WTC11 (cell line): ENCODE results near the gene PPP4R4. TPM values are rescaled to one million over a fixed set of nuclear protein-coding genes. Genes with fewer than 3 reads are reported as not detected.

Experiments
- ATAC-seq: fragments of 200-7000 bp; cut with Tn5 transposase; 2 replicates; pipeline ENCODE4 v1.10.0; 2021; ENCODE audit warnings: mild to moderate bottlenecking, moderate library complexity
- CTCF ChIA-PET: fragments of 300-600 bp; sonication (Branson Sonifier 250); formaldehyde crosslinking; loops from one replicate; lab custom pipeline; 2021; ENCODE audit warnings: antibody characterized with exemption; lab: Charles Lee
- POLR2A ChIA-PET: fragments of 350-600 bp; sonication (Branson Sonifier 250); formaldehyde crosslinking; loops from one replicate; lab custom pipeline; 2021; ENCODE audit warnings: antibody characterized with exemption; lab: Charles Lee
- DNase-seq: peaks from one replicate; pipeline ENCODE4 v3.0.0; 2021; ENCODE audit warnings: low spot score
- H3K27ac Mint-ChIP-seq: 2 replicates; pipeline ENCODE4 v1.8.0; 2021; ENCODE audit warnings: mixed read lengths
- H3K27me3 Mint-ChIP-seq: 2 replicates; pipeline ENCODE4 v1.8.0; 2021; ENCODE audit warnings: low read depth, mild to moderate bottlenecking, moderate library complexity, mixed read lengths
- H3K36me3 Mint-ChIP-seq: 2 replicates; pipeline ENCODE4 v1.8.0; 2021; ENCODE audit warnings: mixed read lengths
- H3K4me1 Mint-ChIP-seq: 2 replicates; pipeline ENCODE4 v1.8.0; 2022; ENCODE audit warnings: mixed read lengths
- H3K4me3 Mint-ChIP-seq: 2 replicates; pipeline ENCODE4 v1.8.0; 2021; ENCODE audit warnings: mild to moderate bottlenecking, moderate library complexity, mixed read lengths
- H3K9me3 Mint-ChIP-seq: 2 replicates; pipeline ENCODE4 v1.8.0; 2021; ENCODE audit warnings: mixed read lengths
- CREM ChIP-seq: sonication (generic); formaldehyde crosslinking; IDR thresholded peaks from 2 replicates; pipeline ENCODE4 v1.8.1; 2022; ENCODE audit warnings: mild to moderate bottlenecking, missing genetic modification reagents, moderate library complexity
- FOXJ3 ChIP-seq: sonication (generic); formaldehyde crosslinking; IDR thresholded peaks from 2 replicates; pipeline ENCODE4 v1.9.0; 2021; ENCODE audit warnings: missing genetic modification reagents, mild to moderate bottlenecking, borderline replicate concordance
- FOXK1 ChIP-seq: sonication (generic); formaldehyde crosslinking; IDR thresholded peaks from 2 replicates; pipeline ENCODE4 v1.8.0; 2022; ENCODE audit warnings: mild to moderate bottlenecking, moderate library complexity, missing genetic modification reagents
- FOXP1 ChIP-seq: sonication (generic); formaldehyde crosslinking; IDR thresholded peaks from 2 replicates; pipeline ENCODE4 v1.8.0; 2022; ENCODE audit warnings: missing genetic modification reagents, mild to moderate bottlenecking, moderate library complexity, borderline replicate concordance
- IRF2 ChIP-seq: sonication (generic); formaldehyde crosslinking; IDR thresholded peaks from 2 replicates; pipeline ENCODE4 v1.8.0; 2022; ENCODE audit warnings: low read depth, missing genetic modification reagents, borderline replicate concordance
- JAZF1 ChIP-seq: fragments of 250-450 bp; sonication (Bioruptor Pico); IDR thresholded peaks from 2 replicates; pipeline ENCODE4 v1.9.0; 2021; ENCODE audit warnings: moderate library complexity, mild to moderate bottlenecking, inconsistent platforms
- KAT7 ChIP-seq: sonication (generic); formaldehyde crosslinking; IDR thresholded peaks from 2 replicates; pipeline ENCODE4 v1.8.1; 2023; ENCODE audit warnings: missing genetic modification reagents, mild to moderate bottlenecking, borderline replicate concordance
- NFATC4 ChIP-seq: fragments of 250-450 bp; sonication (Bioruptor Pico); IDR thresholded peaks from 2 replicates; pipeline ENCODE4 v1.9.0; 2021; ENCODE audit warnings: mild to moderate bottlenecking
- NR1H2 ChIP-seq: sonication (generic); formaldehyde crosslinking; IDR thresholded peaks from 2 replicates; pipeline ENCODE4 v1.9.0; 2021; ENCODE audit warnings: mild to moderate bottlenecking, moderate library complexity, missing genetic modification reagents
- SMAD3 ChIP-seq: sonication (generic); formaldehyde crosslinking; IDR thresholded peaks from 2 replicates; pipeline ENCODE4 v1.8.0; 2022; ENCODE audit warnings: missing genetic modification reagents, mild to moderate bottlenecking, borderline replicate concordance
- SP1 ChIP-seq: sonication (generic); formaldehyde crosslinking; conservative IDR thresholded peaks from 2 replicates; pipeline ENCODE4 v1.8.1; 2022; ENCODE audit warnings: missing genetic modification reagents
- TEAD4 ChIP-seq: sonication (generic); formaldehyde crosslinking; IDR thresholded peaks from 2 replicates; pipeline ENCODE4 v1.8.0; 2022; ENCODE audit warnings: mild to moderate bottlenecking, missing genetic modification reagents
- TP53 ChIP-seq: sonication (generic); formaldehyde crosslinking; IDR thresholded peaks from 2 replicates; pipeline ENCODE4 v1.8.1; 2023; ENCODE audit warnings: mild to moderate bottlenecking, missing genetic modification reagents
- ZNF232 ChIP-seq: sonication (generic); formaldehyde crosslinking; IDR thresholded peaks from 2 replicates; pipeline ENCODE4 v1.8.0; 2022; ENCODE audit warnings: mild to moderate bottlenecking, missing genetic modification reagents
- ZNF263 ChIP-seq: sonication (generic); formaldehyde crosslinking; IDR thresholded peaks from 2 replicates; pipeline ENCODE4 v1.8.1; 2022; ENCODE audit warnings: low read depth, mild to moderate bottlenecking, moderate library complexity, missing genetic modification reagents
- ZNF317 ChIP-seq: sonication (generic); formaldehyde crosslinking; IDR thresholded peaks from 2 replicates; pipeline ENCODE4 v1.8.1; 2023; ENCODE audit warnings: low read depth, mild to moderate bottlenecking, moderate library complexity, missing genetic modification reagents, borderline replicate concordance
- total RNA-seq: library from RNA; stranded (reverse); gene quantifications from 3 replicates; pipeline ENCODE4 v1.2.3, GENCODE V29; 2021
- TF ChIP-seq, protein P1 (sequence below): sonication (generic); formaldehyde crosslinking; conservative IDR thresholded peaks from 2 replicates; pipeline ENCODE4 v1.8.1; 2022; ENCODE audit warnings: mild to moderate bottlenecking, missing genetic modification reagents
- TF ChIP-seq, protein P2 (sequence below): sonication (generic); formaldehyde crosslinking; IDR thresholded peaks from 2 replicates; pipeline ENCODE4 v1.8.0; 2023; ENCODE audit warnings: mild to moderate bottlenecking, missing genetic modification reagents
- TF ChIP-seq, protein P3 (sequence below): fragments of 250-450 bp; sonication (Bioruptor Pico); IDR thresholded peaks from 2 replicates; pipeline ENCODE4 v1.9.0; 2021; ENCODE audit warnings: mild to moderate bottlenecking
- TF ChIP-seq, protein P4 (sequence below): fragments of 250-450 bp; sonication (Bioruptor Pico); IDR thresholded peaks from 2 replicates; pipeline ENCODE4 v1.9.0; 2021; ENCODE audit warnings: mild to moderate bottlenecking
- TF ChIP-seq, protein P5 (sequence below): sonication (generic); formaldehyde crosslinking; IDR thresholded peaks from 2 replicates; pipeline ENCODE4 v1.8.1; 2023; ENCODE audit warnings: mild to moderate bottlenecking, moderate library complexity, missing genetic modification reagents
- TF ChIP-seq, protein P6 (sequence below): sonication (generic); formaldehyde crosslinking; IDR thresholded peaks from 2 replicates; pipeline ENCODE4 v1.8.1; 2023; ENCODE audit warnings: mild to moderate bottlenecking, missing genetic modification reagents, borderline replicate concordance

Gene PPP4R4
- total RNA-seq, 1 experiment from 2014 or later: 9.6 TPM

DNA sequence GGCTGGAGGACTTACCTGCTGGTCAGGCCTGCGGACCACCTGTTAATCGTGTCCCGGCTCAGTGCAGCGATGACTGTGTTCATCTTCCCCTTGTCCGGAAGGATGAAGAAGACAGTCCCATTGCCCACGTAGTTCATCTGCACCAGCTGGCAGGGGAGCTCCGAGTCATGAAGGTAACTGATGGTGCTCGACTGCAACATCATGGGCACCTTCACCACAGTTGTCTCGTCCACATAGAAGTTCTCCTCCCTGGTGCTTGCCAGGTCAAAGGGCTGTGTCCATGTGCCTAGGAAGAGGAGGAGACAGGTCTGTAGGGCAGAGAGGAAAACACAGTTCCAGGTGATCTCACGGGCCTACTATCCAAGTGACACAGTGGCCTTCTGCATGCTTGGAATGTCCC is 135.6 kb downstream of the PPP4R4 start:
- ChIA-PET POLR2A (no interaction called here), CTCF (no interaction called here)
- Mint-ChIP-seq H3K27me3 (no peaks in the 10 kb centered on the region), H3K4me1 (no peaks in the 10 kb centered on the region), H3K27ac (no peak overlapping the region), H3K9me3 (peaks cover 21% of the 10 kb centered on the region), H3K4me3 (no peak overlapping the region), H3K36me3 (no peaks in the 10 kb centered on the region)
- ATAC-seq (no peak), DNase-seq (no peak)
- TF ChIP-seq, protein P1, sequence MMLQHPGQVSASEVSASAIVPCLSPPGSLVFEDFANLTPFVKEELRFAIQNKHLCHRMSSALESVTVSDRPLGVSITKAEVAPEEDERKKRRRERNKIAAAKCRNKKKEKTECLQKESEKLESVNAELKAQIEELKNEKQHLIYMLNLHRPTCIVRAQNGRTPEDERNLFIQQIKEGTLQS (CRISPR knock-in tag): no peak
- TF ChIP-seq ZNF317 (CRISPR knock-in tag) (no peak), JAZF1 (CRISPR knock-in tag) (no peak), SMAD3 (CRISPR knock-in tag) (no peak), ZNF232 (CRISPR knock-in tag) (no peak), IRF2 (no peak), CREM (CRISPR knock-in tag) (no peak), KAT7 (CRISPR knock-in tag) (no peak), NFATC4 (no peak), ZNF263 (CRISPR knock-in tag) (no peak), SP1 (CRISPR knock-in tag) (no peak)
- TF ChIP-seq, protein P2, sequence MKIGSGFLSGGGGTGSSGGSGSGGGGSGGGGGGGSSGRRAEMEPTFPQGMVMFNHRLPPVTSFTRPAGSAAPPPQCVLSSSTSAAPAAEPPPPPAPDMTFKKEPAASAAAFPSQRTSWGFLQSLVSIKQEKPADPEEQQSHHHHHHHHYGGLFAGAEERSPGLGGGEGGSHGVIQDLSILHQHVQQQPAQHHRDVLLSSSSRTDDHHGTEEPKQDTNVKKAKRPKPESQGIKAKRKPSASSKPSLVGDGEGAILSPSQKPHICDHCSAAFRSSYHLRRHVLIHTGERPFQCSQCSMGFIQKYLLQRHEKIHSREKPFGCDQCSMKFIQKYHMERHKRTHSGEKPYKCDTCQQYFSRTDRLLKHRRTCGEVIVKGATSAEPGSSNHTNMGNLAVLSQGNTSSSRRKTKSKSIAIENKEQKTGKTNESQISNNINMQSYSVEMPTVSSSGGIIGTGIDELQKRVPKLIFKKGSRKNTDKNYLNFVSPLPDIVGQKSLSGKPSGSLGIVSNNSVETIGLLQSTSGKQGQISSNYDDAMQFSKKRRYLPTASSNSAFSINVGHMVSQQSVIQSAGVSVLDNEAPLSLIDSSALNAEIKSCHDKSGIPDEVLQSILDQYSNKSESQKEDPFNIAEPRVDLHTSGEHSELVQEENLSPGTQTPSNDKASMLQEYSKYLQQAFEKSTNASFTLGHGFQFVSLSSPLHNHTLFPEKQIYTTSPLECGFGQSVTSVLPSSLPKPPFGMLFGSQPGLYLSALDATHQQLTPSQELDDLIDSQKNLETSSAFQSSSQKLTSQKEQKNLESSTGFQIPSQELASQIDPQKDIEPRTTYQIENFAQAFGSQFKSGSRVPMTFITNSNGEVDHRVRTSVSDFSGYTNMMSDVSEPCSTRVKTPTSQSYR (CRISPR knock-in tag): no peak
- TF ChIP-seq, protein P3, sequence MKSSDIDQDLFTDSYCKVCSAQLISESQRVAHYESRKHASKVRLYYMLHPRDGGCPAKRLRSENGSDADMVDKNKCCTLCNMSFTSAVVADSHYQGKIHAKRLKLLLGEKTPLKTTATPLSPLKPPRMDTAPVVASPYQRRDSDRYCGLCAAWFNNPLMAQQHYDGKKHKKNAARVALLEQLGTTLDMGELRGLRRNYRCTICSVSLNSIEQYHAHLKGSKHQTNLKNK (CRISPR knock-in tag): no peak
- TF ChIP-seq, protein P4, sequence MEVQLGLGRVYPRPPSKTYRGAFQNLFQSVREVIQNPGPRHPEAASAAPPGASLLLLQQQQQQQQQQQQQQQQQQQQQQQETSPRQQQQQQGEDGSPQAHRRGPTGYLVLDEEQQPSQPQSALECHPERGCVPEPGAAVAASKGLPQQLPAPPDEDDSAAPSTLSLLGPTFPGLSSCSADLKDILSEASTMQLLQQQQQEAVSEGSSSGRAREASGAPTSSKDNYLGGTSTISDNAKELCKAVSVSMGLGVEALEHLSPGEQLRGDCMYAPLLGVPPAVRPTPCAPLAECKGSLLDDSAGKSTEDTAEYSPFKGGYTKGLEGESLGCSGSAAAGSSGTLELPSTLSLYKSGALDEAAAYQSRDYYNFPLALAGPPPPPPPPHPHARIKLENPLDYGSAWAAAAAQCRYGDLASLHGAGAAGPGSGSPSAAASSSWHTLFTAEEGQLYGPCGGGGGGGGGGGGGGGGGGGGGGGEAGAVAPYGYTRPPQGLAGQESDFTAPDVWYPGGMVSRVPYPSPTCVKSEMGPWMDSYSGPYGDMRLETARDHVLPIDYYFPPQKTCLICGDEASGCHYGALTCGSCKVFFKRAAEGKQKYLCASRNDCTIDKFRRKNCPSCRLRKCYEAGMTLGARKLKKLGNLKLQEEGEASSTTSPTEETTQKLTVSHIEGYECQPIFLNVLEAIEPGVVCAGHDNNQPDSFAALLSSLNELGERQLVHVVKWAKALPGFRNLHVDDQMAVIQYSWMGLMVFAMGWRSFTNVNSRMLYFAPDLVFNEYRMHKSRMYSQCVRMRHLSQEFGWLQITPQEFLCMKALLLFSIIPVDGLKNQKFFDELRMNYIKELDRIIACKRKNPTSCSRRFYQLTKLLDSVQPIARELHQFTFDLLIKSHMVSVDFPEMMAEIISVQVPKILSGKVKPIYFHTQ: no peak
- TF ChIP-seq, protein P5, sequence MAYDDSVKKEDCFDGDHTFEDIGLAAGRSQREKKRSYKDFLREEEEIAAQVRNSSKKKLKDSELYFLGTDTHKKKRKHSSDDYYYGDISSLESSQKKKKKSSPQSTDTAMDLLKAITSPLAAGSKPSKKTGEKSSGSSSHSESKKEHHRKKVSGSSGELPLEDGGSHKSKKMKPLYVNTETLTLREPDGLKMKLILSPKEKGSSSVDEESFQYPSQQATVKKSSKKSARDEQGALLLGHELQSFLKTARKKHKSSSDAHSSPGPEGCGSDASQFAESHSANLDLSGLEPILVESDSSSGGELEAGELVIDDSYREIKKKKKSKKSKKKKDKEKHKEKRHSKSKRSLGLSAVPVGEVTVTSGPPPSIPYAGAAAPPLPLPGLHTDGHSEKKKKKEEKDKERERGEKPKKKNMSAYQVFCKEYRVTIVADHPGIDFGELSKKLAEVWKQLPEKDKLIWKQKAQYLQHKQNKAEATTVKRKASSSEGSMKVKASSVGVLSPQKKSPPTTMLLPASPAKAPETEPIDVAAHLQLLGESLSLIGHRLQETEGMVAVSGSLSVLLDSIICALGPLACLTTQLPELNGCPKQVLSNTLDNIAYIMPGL (CRISPR knock-in tag): no peak

DNA sequence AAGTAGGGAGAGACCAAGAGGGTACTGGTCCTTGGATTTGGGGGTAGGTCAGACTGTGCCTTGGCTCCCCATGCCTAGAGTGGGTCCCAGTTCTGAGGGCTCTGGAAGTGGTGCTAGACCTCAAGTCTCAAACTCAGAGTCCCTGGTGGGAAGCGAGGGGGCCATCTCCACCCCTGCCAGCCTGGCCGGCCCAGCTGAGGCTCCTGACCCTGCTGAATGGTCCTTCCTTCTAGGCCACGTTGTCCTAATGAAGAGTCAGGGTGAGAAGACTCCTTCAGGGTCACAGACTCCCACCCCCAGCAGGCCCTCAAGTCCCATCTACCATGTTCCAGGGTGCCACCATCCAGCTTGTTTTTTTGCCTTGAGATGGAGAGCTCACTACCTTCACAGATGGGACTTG is 136.1 kb downstream of the PPP4R4 start:
- H3K27ac Mint-ChIP-seq: no peak overlapping the region
- POLR2A ChIA-PET: no interaction called here
- no peak for TF ChIP-seq TP53 (CRISPR knock-in tag)
- no peak for TF ChIP-seq FOXP1 (CRISPR knock-in tag)
- TF ChIP-seq FOXK1 (CRISPR knock-in tag): no peak
- no peak for TF ChIP-seq FOXJ3
- TF ChIP-seq TEAD4 (CRISPR knock-in tag): no peak
- TF ChIP-seq, protein P6, sequence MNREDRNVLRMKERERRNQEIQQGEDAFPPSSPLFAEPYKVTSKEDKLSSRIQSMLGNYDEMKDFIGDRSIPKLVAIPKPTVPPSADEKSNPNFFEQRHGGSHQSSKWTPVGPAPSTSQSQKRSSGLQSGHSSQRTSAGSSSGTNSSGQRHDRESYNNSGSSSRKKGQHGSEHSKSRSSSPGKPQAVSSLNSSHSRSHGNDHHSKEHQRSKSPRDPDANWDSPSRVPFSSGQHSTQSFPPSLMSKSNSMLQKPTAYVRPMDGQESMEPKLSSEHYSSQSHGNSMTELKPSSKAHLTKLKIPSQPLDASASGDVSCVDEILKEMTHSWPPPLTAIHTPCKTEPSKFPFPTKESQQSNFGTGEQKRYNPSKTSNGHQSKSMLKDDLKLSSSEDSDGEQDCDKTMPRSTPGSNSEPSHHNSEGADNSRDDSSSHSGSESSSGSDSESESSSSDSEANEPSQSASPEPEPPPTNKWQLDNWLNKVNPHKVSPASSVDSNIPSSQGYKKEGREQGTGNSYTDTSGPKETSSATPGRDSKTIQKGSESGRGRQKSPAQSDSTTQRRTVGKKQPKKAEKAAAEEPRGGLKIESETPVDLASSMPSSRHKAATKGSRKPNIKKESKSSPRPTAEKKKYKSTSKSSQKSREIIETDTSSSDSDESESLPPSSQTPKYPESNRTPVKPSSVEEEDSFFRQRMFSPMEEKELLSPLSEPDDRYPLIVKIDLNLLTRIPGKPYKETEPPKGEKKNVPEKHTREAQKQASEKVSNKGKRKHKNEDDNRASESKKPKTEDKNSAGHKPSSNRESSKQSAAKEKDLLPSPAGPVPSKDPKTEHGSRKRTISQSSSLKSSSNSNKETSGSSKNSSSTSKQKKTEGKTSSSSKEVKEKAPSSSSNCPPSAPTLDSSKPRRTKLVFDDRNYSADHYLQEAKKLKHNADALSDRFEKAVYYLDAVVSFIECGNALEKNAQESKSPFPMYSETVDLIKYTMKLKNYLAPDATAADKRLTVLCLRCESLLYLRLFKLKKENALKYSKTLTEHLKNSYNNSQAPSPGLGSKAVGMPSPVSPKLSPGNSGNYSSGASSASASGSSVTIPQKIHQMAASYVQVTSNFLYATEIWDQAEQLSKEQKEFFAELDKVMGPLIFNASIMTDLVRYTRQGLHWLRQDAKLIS (CRISPR knock-in tag): no peak
- no peak for TF ChIP-seq IRF2
- no peak for TF ChIP-seq NR1H2 (CRISPR knock-in tag)

More for the DNA sequence above, 136.1 kb downstream of the PPP4R4 start:
- H3K4me1 Mint-ChIP-seq: no peaks in the 10 kb centered on the region
- ATAC-seq (no peak), DNase-seq (no peak)
- H3K4me3 Mint-ChIP-seq: no peak overlapping the region
- CTCF ChIA-PET: no interaction called here
- H3K9me3 Mint-ChIP-seq: peaks cover 21% of the 10 kb centered on the region
- no peaks in the 10 kb centered on the region for H3K27me3 Mint-ChIP-seq
- H3K36me3 Mint-ChIP-seq: no peaks in the 10 kb centered on the region
